Measurements from ENCODE around the gene GPX2. TPM values are rescaled to one million over a fixed set of nuclear protein-coding genes. Genes with fewer than 3 reads are reported as not detected.

The GPX2 gene
- polyA plus RNA-seq, 1 donor from 2014 or later: not detected

DNA sequence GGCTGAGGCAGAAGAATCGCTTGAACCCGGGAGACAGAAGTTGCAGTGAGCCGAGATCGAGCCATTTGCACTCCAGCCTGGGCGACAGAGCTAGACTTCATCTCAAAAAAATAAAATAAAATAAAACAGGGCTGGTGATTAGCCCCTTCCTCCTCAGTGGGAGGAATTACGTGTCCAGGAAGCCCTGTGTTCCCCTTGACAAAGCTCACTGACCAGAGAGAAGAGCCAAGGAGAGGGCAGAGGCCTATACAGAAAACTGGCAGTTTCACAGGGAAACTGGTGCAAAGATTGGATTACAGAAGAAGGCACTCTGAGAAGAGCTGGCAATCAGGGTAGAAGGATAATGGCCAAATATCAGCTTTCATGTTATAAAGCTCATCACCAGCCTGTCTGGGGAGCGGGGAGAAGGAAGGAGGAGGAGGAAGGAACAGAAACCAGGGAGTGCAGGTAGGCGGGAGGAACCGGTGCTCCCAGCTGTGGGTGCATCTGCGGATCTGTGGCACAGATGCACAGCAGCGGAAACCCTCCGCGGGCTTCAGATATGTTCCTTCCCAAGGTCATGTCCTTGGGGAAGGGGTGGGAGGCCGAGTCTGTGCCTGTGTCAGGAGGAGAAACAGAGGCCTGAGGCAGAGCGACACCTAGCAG, 22.9 kb upstream of the GPX2 start:
- Histone ChIP-seq H3K4me2 (ENCODE audit: low read length) (no peak overlapping the region), H3K9me2 (ENCODE audit: insufficient read depth, low read length) (no peaks in the 10 kb centered on the region), H3K4me3 (ENCODE audit: low read length) (no peak overlapping the region), H3K9ac (ENCODE audit: low read length) (no peak overlapping the region), H4K20me1 (ENCODE audit: insufficient read depth) (no peaks in the 10 kb centered on the region), H2AFZ (ENCODE audit: low read depth, low read length) (no peak overlapping the region), H3F3A (ENCODE audit: insufficient read depth, low read length, poor library complexity, severe bottlenecking) (no peaks in the 10 kb centered on the region), H3K9me3 (ENCODE audit: low read length) (no peaks in the 10 kb centered on the region), H3K36me3 (ENCODE audit: insufficient read depth, low read length) (no peaks in the 10 kb centered on the region), H3K79me2 (replicated peaks; ENCODE audit: insufficient read depth, low read length) (no peaks in the 10 kb centered on the region), H3K27ac (ENCODE audit: low read length) (no peak overlapping the region), H3K27me3 (ENCODE audit: insufficient read depth, low read depth, low read length) (no peaks in the 10 kb centered on the region)
- TF ChIP-seq POLR2AphosphoS5 (IDR thresholded peaks at IDR 0.05): no peak

GRCh38 chr14:64963611-64964010, 21.1 kb upstream of the GPX2 start:
- Histone ChIP-seq H3K4me3 (ENCODE audit: low read length) (no peak overlapping the region), H4K20me1 (ENCODE audit: insufficient read depth) (no peaks in the 10 kb centered on the region), H2AFZ (ENCODE audit: low read depth, low read length) (no peak overlapping the region), H3K79me2 (replicated peaks; ENCODE audit: insufficient read depth, low read length) (no peaks in the 10 kb centered on the region), H3K9me3 (ENCODE audit: low read length) (no peaks in the 10 kb centered on the region), H3F3A (ENCODE audit: insufficient read depth, low read length, poor library complexity, severe bottlenecking) (no peaks in the 10 kb centered on the region), H3K27me3 (ENCODE audit: insufficient read depth, low read depth, low read length) (no peaks in the 10 kb centered on the region), H3K4me2 (ENCODE audit: low read length) (no peak overlapping the region), H3K27ac (ENCODE audit: low read length) (no peak overlapping the region), H3K9me2 (ENCODE audit: insufficient read depth, low read length) (no peaks in the 10 kb centered on the region), H3K36me3 (ENCODE audit: insufficient read depth, low read length) (no peaks in the 10 kb centered on the region), H3K9ac (ENCODE audit: low read length) (no peak overlapping the region)
- TF ChIP-seq EP300 (conservative IDR thresholded peaks at IDR 0.05; ENCODE audit: poor library complexity, severe bottlenecking) (no peak), RAD21 (conservative IDR thresholded peaks at IDR 0.05) (no peak), REST (IDR thresholded peaks at IDR 0.05; ENCODE audit: borderline replicate concordance) (no peak), MXI1 (conservative IDR thresholded peaks at IDR 0.05; ENCODE audit: poor library complexity, severe bottlenecking) (no peak), POLR2AphosphoS5 (IDR thresholded peaks at IDR 0.05) (no peak), TAF1 (IDR thresholded peaks at IDR 0.05; ENCODE audit: low read depth) (no peak), SMC3 (conservative IDR thresholded peaks at IDR 0.05; ENCODE audit: poor library complexity) (no peak), EZH2 (IDR thresholded peaks at IDR 0.05; ENCODE audit: borderline replicate concordance, insufficient read depth, low read length, poor library complexity, severe bottlenecking) (no peak)
- TF ChIP-seq, protein P1, sequence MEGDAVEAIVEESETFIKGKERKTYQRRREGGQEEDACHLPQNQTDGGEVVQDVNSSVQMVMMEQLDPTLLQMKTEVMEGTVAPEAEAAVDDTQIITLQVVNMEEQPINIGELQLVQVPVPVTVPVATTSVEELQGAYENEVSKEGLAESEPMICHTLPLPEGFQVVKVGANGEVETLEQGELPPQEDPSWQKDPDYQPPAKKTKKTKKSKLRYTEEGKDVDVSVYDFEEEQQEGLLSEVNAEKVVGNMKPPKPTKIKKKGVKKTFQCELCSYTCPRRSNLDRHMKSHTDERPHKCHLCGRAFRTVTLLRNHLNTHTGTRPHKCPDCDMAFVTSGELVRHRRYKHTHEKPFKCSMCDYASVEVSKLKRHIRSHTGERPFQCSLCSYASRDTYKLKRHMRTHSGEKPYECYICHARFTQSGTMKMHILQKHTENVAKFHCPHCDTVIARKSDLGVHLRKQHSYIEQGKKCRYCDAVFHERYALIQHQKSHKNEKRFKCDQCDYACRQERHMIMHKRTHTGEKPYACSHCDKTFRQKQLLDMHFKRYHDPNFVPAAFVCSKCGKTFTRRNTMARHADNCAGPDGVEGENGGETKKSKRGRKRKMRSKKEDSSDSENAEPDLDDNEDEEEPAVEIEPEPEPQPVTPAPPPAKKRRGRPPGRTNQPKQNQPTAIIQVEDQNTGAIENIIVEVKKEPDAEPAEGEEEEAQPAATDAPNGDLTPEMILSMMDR (IDR thresholded peaks at IDR 0.05; ENCODE audit: poor library complexity, severe bottlenecking): no peak
